SU-DHL-6 (cell line): Measurements from ENCODE around the gene ROMO1.

Source experiments
- CTCF ChIP-seq: fragments of 200-600 bp; sonication (generic); IDR thresholded peaks from one replicate; pipeline ENCODE4 v1.5.1; 2017; ENCODE audit warnings: antibody characterized with exemption, mild to moderate bottlenecking, low read length, moderate library complexity; ENCODE audit not compliant: insufficient read depth, poor library complexity, severe bottlenecking
- EZH2phosphoT487 ChIP-seq: fragments of 200-600 bp; sonication (generic), shearing (Covaris generic); conservative IDR thresholded peaks from 2 replicates; pipeline ENCODE4 v1.6.1; 2018; ENCODE audit warnings: mild to moderate bottlenecking, antibody characterized with exemption, low read length, moderate library complexity, mixed read lengths

GRCh38 chr20:35721621-35722020, 22.4 kb downstream of the ROMO1 start:
- TF ChIP-seq CTCF = no peak
- TF ChIP-seq EZH2phosphoT487 = no peak
